Natural killer cell (primary cell): ENCODE data around the gene DTX2. TPM values are rescaled to one million over a fixed set of nuclear protein-coding genes. Genes with fewer than 3 reads are reported as not detected.

Source experiments
- ATAC-seq, 3 donors: fragments of 150-1000 bp in 2 of 3; fragments of 200-7000 bp in 1 of 3; cut with Tn5 transposase; 1 replicate in 1 of 3; 2 replicates in 2 of 3; pipeline ENCODE4 v1.10.0; 2021; ENCODE audit warnings: mild to moderate bottlenecking in 2 of 3, moderate library complexity in 2 of 3
- DNase-seq, 2 donors: peaks; one replicate each; pipeline versions ENCODE4 v3.0.0 to v3.0.0-alpha.2; 2013 to 2021; ENCODE audit warnings: mixed read lengths in 1 of 2
- H3K27ac ChIP-seq: one replicate; pipeline ENCODE4 v1.5.1; 2013; ENCODE audit warnings: mild to moderate bottlenecking, low read length
- H3K27me3 ChIP-seq: one replicate; pipeline ENCODE4 v1.6.1; 2013; ENCODE audit warnings: low read length; ENCODE audit not compliant: control insufficient read depth, insufficient read depth
- H3K36me3 ChIP-seq: one replicate; pipeline ENCODE4 v1.6.1; 2013; ENCODE audit warnings: low read length; ENCODE audit not compliant: control insufficient read depth, insufficient read depth
- H3K4me1 ChIP-seq: one replicate; pipeline ENCODE4 v1.6.1; 2013; ENCODE audit warnings: low read length; ENCODE audit not compliant: control insufficient read depth, insufficient read depth
- H3K4me3 ChIP-seq: one replicate; pipeline ENCODE4 v1.5.1; 2013; ENCODE audit warnings: low read length
- H3K9me3 ChIP-seq: one replicate; pipeline ENCODE4 v1.6.1; 2013; ENCODE audit warnings: low read length; ENCODE audit not compliant: control insufficient read depth, insufficient read depth
- H3K27ac Mint-ChIP-seq, 2 donors: one replicate each; pipeline ENCODE4 v1.8.0; 2022; ENCODE audit warnings: mild to moderate bottlenecking in 2 of 2, mixed read lengths in 2 of 2, moderate library complexity in 1 of 2
- H3K27me3 Mint-ChIP-seq, 2 donors: one replicate each; pipeline ENCODE4 v1.8.0; 2022; ENCODE audit warnings: low read depth in 2 of 2, mixed read lengths in 2 of 2
- H3K36me3 Mint-ChIP-seq: one replicate; pipeline ENCODE4 v1.8.0; 2022; ENCODE audit warnings: mixed read lengths
- H3K4me1 Mint-ChIP-seq, 2 donors: one replicate each; pipeline ENCODE4 v1.8.0; 2022; ENCODE audit warnings: mixed read lengths in 2 of 2
- H3K4me3 Mint-ChIP-seq: one replicate; pipeline ENCODE4 v1.8.0; 2022; ENCODE audit warnings: mild to moderate bottlenecking, moderate library complexity, mixed read lengths
- H3K9me3 Mint-ChIP-seq, 2 donors: one replicate each; pipeline ENCODE4 v1.8.0; 2022; ENCODE audit warnings: mixed read lengths in 2 of 2
- WGBS: methylation state at CpG from one replicate; pipeline ENCODE4 v1.1.7; 2013; ENCODE audit warnings: missing lambda C conversion rate; ENCODE audit not compliant: insufficient coverage; 5-methylcytosine and 5-hydroxymethylcytosine counted together
- intact Hi-C: fragments of 100-400 bp; cut with micrococcal nuclease; formaldehyde crosslinking; loops from one replicate; pipeline ENCODE4 v1.14.2; 2022
- total RNA-seq, 4 donors: library from RNA; stranded (reverse); fragments of 120-200 nt in 1 of 4; gene quantifications; one replicate each; pipeline versions ENCODE4 v1.2.3 to v1.2.4, GENCODE V29; 2013 to 2022
- TF ChIP-seq, protein P1 (sequence below): fragments of 200-600 bp; IDR thresholded peaks from one replicate; pipeline ENCODE4 v1.8.0; 2022; ENCODE audit warnings: antibody characterized with exemption

DTX2 gene
- total RNA-seq, 3 donors from 2014 or later (not counting 1 experiment from before 2014, with no cell fraction given): 32.3 to 48.3 (median 40.5) TPM

DNA sequence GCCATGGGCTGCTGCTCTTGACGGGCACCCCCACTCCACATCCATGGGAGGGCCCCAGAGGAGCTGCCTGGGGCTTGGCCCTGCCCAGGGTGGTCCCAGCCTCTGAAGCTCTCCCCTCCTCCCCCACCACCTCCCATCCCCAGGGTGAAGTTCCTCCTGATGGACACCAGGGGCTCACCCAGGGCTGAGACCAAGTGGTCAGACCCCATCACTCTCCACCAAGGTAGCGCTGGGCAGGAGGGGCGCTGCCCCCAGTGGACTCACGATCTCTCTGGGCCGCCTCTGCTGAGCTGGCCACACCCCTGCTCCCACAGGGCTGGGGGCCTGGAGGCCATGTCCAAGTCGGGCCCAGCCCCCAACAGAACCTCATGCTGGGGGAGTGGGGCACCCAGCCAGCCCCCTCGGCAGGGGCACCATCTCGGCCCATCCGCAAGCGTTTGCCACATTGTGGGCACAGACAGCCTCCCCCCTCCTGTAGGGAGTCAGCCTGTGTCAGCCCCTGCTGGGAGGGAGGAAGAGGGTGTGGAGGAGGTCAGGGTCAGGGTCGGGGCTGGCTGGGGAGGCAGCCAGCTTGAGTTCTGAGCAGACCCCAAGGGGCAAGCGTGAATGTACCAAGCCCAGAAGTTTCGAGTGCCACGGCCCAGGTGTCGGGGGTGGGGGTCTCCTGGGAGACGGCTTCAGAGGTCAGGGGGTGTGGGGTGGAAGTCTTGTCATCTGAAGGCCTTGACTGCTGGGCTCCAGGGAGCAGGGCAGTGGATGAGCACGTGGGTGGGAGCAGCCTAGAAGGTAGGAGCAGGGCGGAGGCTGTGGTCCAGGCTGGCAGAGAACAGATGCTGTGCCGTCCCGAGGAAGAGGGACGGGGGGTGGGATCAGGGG, 51.7 kb downstream of the DTX2 start:
- no peak overlapping the region for H3K4me3 ChIP-seq
- Mint-ChIP-seq H3K27ac (no peak overlapping the region), H3K4me1 (no peaks in the 10 kb centered on the region), H3K36me3 (no peaks in the 10 kb centered on the region), H3K4me3 (no peak overlapping the region), H3K27me3 (no peaks in the 10 kb centered on the region), H3K9me3 (no peaks in the 10 kb centered on the region)
- intact Hi-C loops: no loop called here
- H3K36me3 ChIP-seq: no peaks in the 10 kb centered on the region
- DNase-seq: no peak
- H3K4me1 ChIP-seq: peaks cover 4% of the 10 kb centered on the region
- H3K9me3 ChIP-seq: no peaks in the 10 kb centered on the region
- WGBS: 77% methylated on average over 21 of the region's 21 CpGs
- ATAC-seq: no peak
- no peaks in the 10 kb centered on the region for H3K27me3 ChIP-seq
- TF ChIP-seq, protein P1, sequence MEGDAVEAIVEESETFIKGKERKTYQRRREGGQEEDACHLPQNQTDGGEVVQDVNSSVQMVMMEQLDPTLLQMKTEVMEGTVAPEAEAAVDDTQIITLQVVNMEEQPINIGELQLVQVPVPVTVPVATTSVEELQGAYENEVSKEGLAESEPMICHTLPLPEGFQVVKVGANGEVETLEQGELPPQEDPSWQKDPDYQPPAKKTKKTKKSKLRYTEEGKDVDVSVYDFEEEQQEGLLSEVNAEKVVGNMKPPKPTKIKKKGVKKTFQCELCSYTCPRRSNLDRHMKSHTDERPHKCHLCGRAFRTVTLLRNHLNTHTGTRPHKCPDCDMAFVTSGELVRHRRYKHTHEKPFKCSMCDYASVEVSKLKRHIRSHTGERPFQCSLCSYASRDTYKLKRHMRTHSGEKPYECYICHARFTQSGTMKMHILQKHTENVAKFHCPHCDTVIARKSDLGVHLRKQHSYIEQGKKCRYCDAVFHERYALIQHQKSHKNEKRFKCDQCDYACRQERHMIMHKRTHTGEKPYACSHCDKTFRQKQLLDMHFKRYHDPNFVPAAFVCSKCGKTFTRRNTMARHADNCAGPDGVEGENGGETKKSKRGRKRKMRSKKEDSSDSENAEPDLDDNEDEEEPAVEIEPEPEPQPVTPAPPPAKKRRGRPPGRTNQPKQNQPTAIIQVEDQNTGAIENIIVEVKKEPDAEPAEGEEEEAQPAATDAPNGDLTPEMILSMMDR: no peak
- no peak overlapping the region for H3K27ac ChIP-seq

DNA sequence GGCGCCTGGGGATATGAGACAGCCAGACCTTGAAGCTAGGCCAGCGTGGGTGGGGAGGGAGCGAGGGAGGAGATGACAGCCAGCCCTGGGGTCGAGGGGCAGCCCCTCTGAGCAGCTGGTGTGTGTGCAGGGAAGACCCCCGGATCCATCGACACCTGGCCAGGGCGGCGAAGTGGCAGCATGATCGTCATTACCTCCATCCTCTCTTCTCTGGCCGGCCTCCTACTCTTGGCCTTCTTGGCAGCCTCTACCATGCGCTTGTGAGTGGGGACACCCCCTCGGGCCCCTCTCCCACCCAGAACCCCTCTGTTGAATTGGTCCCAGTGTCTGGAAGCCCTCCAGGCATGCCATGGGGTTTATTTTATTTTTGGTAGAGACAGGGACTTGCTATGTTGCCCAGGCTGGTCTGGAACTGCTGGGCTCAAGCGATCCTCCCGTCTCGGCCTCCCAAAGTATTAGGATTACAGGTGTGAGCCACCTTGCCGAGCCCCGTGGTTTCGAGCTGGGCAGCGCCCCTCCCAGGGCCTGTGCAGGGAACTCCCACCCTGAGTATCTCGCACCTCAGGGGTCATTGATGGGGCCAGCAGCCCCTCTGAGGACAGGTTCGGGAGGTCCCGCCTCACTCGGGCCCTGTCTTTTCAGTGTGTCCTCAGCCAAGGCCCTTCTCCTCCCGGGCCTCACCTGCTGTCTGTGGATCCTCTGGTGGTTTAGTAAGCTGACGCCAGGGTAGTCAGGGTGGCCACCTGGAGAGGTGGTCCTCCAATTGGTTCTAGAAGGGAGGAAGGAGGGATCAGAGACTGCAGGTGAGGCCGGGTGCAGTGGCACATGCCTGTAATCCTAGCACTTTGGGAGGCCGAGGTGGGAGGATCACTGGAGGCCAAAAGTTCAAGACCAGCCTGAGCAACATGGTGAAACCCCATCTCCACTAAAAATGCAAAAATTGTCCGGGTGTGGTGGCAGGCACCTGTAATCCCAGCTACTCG, 52.6 kb downstream of the DTX2 start:
- Mint-ChIP-seq H3K27me3 (no peaks in the 10 kb centered on the region), H3K9me3 (no peaks in the 10 kb centered on the region), H3K4me3 (no peak overlapping the region), H3K4me1 (no peaks in the 10 kb centered on the region), H3K36me3 (no peaks in the 10 kb centered on the region), H3K27ac (no peak overlapping the region)
- DNase-seq (no peak), ATAC-seq (no peak)
- peaks cover 4% of the 10 kb centered on the region for H3K4me1 ChIP-seq
- no peaks in the 10 kb centered on the region for H3K9me3 ChIP-seq
- H3K36me3 ChIP-seq: no peaks in the 10 kb centered on the region
- TF ChIP-seq, protein P1: no peak
- no peaks in the 10 kb centered on the region for H3K27me3 ChIP-seq
- WGBS: 88% methylated on average over 29 of the region's 29 CpGs
- H3K4me3 ChIP-seq: no peak overlapping the region
- H3K27ac ChIP-seq: no peak overlapping the region
- intact Hi-C loops: no loop called here

DNA sequence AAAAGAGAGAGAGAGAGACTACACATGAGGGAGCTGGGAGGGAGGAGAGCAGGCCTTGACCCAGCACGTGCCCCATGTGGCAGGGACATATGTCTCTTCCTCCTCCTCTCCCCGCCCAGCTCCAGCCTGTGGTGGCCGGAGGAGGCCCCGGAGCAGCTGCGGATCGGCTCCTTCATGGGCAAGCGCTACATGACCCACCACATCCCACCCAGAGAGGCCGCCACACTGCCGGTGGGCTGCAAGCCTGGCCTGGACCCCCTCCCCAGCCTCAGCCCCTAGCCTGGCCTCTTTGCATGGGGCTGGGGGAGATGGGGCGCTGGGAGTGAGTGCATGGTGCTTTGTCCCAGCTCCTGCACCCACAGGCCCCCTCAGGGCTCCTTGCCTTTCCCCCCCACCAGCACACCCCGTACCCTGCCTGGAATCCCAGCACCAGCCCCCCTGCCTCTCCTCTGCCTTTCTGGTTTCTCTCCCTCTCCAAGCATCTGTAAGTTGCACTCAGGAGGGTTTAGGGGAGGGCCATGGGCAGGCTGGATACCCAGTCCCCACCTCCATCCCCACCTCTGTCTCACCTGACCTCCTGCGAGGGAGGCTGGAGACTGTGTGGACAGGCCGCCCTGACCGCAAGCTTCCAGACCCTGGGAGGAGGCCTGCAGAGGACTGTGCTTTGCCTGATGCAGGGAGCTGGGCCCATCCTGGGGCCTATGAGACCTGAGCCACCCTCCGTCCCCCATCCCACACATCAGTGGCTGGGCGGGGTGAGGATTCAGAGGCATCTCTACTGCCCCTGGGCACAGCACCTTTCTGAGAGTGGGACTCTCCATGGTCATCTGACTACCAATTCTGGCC, 53.6 kb downstream of the DTX2 start:
- DNase-seq: no peak
- intact Hi-C loops: no loop called here
- no peaks in the 10 kb centered on the region for H3K27me3 Mint-ChIP-seq
- H3K27ac ChIP-seq: no peak overlapping the region
- no peaks in the 10 kb centered on the region for H3K27me3 ChIP-seq
- TF ChIP-seq, protein P1: no peak
- no peaks in the 10 kb centered on the region for H3K9me3 Mint-ChIP-seq
- no peaks in the 10 kb centered on the region for H3K36me3 ChIP-seq
- H3K4me1 ChIP-seq: peaks cover 4% of the 10 kb centered on the region
- H3K4me3 ChIP-seq: no peak overlapping the region
- no peaks in the 10 kb centered on the region for H3K9me3 ChIP-seq
- no peak overlapping the region for H3K4me3 Mint-ChIP-seq
- no peak for ATAC-seq
- WGBS: 94% methylated on average over 16 of the region's 16 CpGs
- H3K27ac Mint-ChIP-seq: no peak overlapping the region
- H3K4me1 Mint-ChIP-seq: no peaks in the 10 kb centered on the region
- H3K36me3 Mint-ChIP-seq: no peaks in the 10 kb centered on the region
